CD14-positive monocyte (primary cell): ENCODE data around the gene BRD3OS. TPM values are rescaled to one million over a fixed set of nuclear protein-coding genes. Genes with fewer than 3 reads are reported as not detected.

Experiments
- DNase-seq, 3 donors: peaks; one replicate each; pipeline ENCODE4 v3.0.0-alpha.2; 2011 to 2022
- H2AFZ ChIP-seq: 2 replicates; pipeline ENCODE4 v1.6.0; 2012; ENCODE audit warnings: mild to moderate bottlenecking, low read depth, low read length, inconsistent platforms; ENCODE audit not compliant: insufficient read depth, poor library complexity, severe bottlenecking
- H3K27ac ChIP-seq, 2 donors: 1 replicate in 1 of 2; 2 replicates in 1 of 2; pipeline ENCODE4 v1.5.1; 2012 to 2013; ENCODE audit warnings: low read length in 2 of 2, control low read depth in 1 of 2, inconsistent platforms in 1 of 2, low read depth in 1 of 2, mild to moderate bottlenecking in 1 of 2
- H3K27me3 ChIP-seq, 2 donors: one replicate each; pipeline versions ENCODE4 v1.6.0 to v1.6.1; 2011 to 2013; ENCODE audit warnings: low read length in 2 of 2; ENCODE audit not compliant: control insufficient read depth in 2 of 2, insufficient read depth in 2 of 2
- H3K36me3 ChIP-seq, 2 donors: replicated peaks in 1 of 2; 1 replicate in 1 of 2; 2 replicates in 1 of 2; pipeline versions ENCODE4 v1.5.1 to v1.6.1; 2012 to 2013; ENCODE audit warnings: low read length in 2 of 2, control low read depth in 1 of 2, inconsistent platforms in 1 of 2, mild to moderate bottlenecking in 1 of 2; ENCODE audit not compliant: insufficient read depth in 2 of 2, control insufficient read depth in 1 of 2
- H3K4me1 ChIP-seq, 2 donors: 1 replicate in 1 of 2; 2 replicates in 1 of 2; pipeline versions ENCODE4 v1.5.1 to v1.6.1; 2012 to 2013; ENCODE audit warnings: low read length in 2 of 2, control low read depth in 1 of 2, inconsistent platforms in 1 of 2, mild to moderate bottlenecking in 1 of 2, moderate library complexity in 1 of 2; ENCODE audit not compliant: insufficient read depth in 2 of 2, control insufficient read depth in 1 of 2
- H3K4me2 ChIP-seq: replicated peaks from 2 replicates; pipeline ENCODE3; 2012; ENCODE audit warnings: low read length, moderate library complexity, mild to moderate bottlenecking; ENCODE audit not compliant: poor library complexity, severe bottlenecking; ENCODE audit errors: extremely low read depth
- H3K4me3 ChIP-seq, 3 experiments: fragments of 200-600 bp in 1 of 3; sonication (generic) in 1 of 3; replicated peaks in 1 of 3; 1 replicate in 2 of 3; 2 replicates in 1 of 3; pipeline ENCODE4 v1.5.1; 2011 to 2013; ENCODE audit warnings: low read length in 3 of 3, mild to moderate bottlenecking in 3 of 3, control low read depth in 2 of 3, low read depth in 2 of 3, inconsistent platforms in 1 of 3, moderate library complexity in 1 of 3
- H3K79me2 ChIP-seq: 2 replicates; pipeline ENCODE4 v1.6.0; 2012; ENCODE audit warnings: mild to moderate bottlenecking, control low read depth, inconsistent platforms, low read length, moderate library complexity; ENCODE audit not compliant: insufficient read depth
- H3K9ac ChIP-seq: 2 replicates; pipeline ENCODE4 v1.6.0; 2017; ENCODE audit warnings: low read length, mild to moderate bottlenecking; ENCODE audit not compliant: insufficient read depth, poor library complexity, severe bottlenecking
- H3K9me3 ChIP-seq, 2 donors: replicated peaks in 1 of 2; 1 replicate in 1 of 2; 2 replicates in 1 of 2; pipeline versions ENCODE4 v1.5.1 to v1.6.1; 2012 to 2013; ENCODE audit warnings: low read length in 2 of 2, control low read depth in 1 of 2; ENCODE audit not compliant: control insufficient read depth in 1 of 2, insufficient read depth in 1 of 2
- H4K20me1 ChIP-seq: 2 replicates; pipeline ENCODE4 v1.6.0; 2012; ENCODE audit warnings: mild to moderate bottlenecking, low read length, control low read depth, moderate library complexity; ENCODE audit not compliant: insufficient read depth
- H3K27ac Mint-ChIP-seq, 7 donors: one replicate each; pipeline ENCODE4 v1.8.0; 2020; ENCODE audit warnings: mild to moderate bottlenecking in 7 of 7, mixed read lengths in 7 of 7, moderate library complexity in 6 of 7, inconsistent platforms in 2 of 7
- H3K27me3 Mint-ChIP-seq, 3 donors: one replicate each; pipeline ENCODE4 v1.8.0; 2021 to 2022; ENCODE audit warnings: low read depth in 3 of 3, mild to moderate bottlenecking in 3 of 3, mixed read lengths in 3 of 3, moderate library complexity in 3 of 3, inconsistent platforms in 1 of 3
- H3K36me3 Mint-ChIP-seq, 2 donors: one replicate each; pipeline ENCODE4 v1.8.0; 2020; ENCODE audit warnings: mixed read lengths in 2 of 2, inconsistent platforms in 1 of 2, mild to moderate bottlenecking in 1 of 2
- H3K4me1 Mint-ChIP-seq: one replicate; pipeline ENCODE4 v1.8.0; 2020; ENCODE audit warnings: mild to moderate bottlenecking, mixed read lengths
- H3K4me3 Mint-ChIP-seq, 2 donors: one replicate each; pipeline ENCODE4 v1.8.0; 2020; ENCODE audit warnings: mild to moderate bottlenecking in 2 of 2, mixed read lengths in 2 of 2, moderate library complexity in 1 of 2
- H3K9me3 Mint-ChIP-seq, 7 donors: one replicate each; pipeline ENCODE4 v1.8.0; 2020 to 2022; ENCODE audit warnings: mixed read lengths in 7 of 7, mild to moderate bottlenecking in 6 of 7, moderate library complexity in 6 of 7, inconsistent platforms in 2 of 7
- CTCF ChIP-seq: fragments of 200-600 bp; IDR thresholded peaks from one replicate; pipeline ENCODE4 v1.8.0; 2022; ENCODE audit warnings: antibody characterized with exemption, mild to moderate bottlenecking
- WGBS: methylation state at CpG from one replicate; pipeline ENCODE4 v1.1.5; 2013; ENCODE audit warnings: missing lambda C conversion rate; ENCODE audit not compliant: insufficient coverage; 5-methylcytosine and 5-hydroxymethylcytosine counted together
- intact Hi-C, 2 donors: fragments of 100-400 bp; cut with micrococcal nuclease; formaldehyde crosslinking; loops; one replicate each; pipeline versions ENCODE4 v1.15.0 to v1.15.1; 2023
- polyA plus RNA-seq, 3 donors: library from polyadenylated mRNA; depleted of rRNA in 1 of 3; unstranded in 2 of 3; stranded (reverse) in 1 of 3; fragments of 300-500 nt in 2 of 3; fragments of >200 nt in 1 of 3; fragmentation: Illumina TruSeq in 2 of 3; gene quantifications; 1 replicate in 2 of 3; 2 replicates in 1 of 3; pipeline ENCODE4 v1.2.3, GENCODE V29; 2012 to 2021

Gene BRD3OS
- polyA plus RNA-seq, 3 donors: 2.9 to 6.8 (median 6.6) TPM

- no peaks in the 10 kb centered on the region for H3K9me3 Mint-ChIP-seq
- peaks cover 29 to 45% of the 10 kb centered on the region in 2 donors for H3K36me3 Mint-ChIP-seq
- H3K27ac Mint-ChIP-seq: no peak overlapping the region
- Histone ChIP-seq H3K9me3 (no peaks in the 10 kb centered on the region), H3K9ac (no peak overlapping the region), H3K36me3 (peaks cover 20 to 42% of the 10 kb centered on the region in 2 donors), H4K20me1 (peaks cover 98% of the 10 kb centered on the region), H3K27ac (no peak overlapping the region), H3K4me3 (no peak overlapping the region), H3K4me1 (peaks cover 53 to 60% of the 10 kb centered on the region in 2 donors), H3K79me2 (peaks cover 82% of the 10 kb centered on the region), H3K4me2 (no peak overlapping the region), H2AFZ (no peak overlapping the region), H3K27me3 (no peaks in the 10 kb centered on the region)
- no peak for DNase-seq
- WGBS: 89% methylated on average over 17 of the region's 23 CpGs
- no peak overlapping the region for H3K4me3 Mint-ChIP-seq
- peaks cover 60% of the 10 kb centered on the region for H3K4me1 Mint-ChIP-seq
- TF ChIP-seq CTCF: no peak
- intact Hi-C loops: loop anchor here in 1 of 2 donors (10.0 kb wide), 1 partner anchor 878 kb away; no protein-coding TSS in a partner anchor
- peaks cover 0 to 5% (median 1%) of the 10 kb centered on the region in 3 donors for H3K27me3 Mint-ChIP-seq
These were observed 31.4 kb downstream of the BRD3OS start for GRCh38 chr9:134056483-134057306.

GRCh38 chr9:134057307-134057657 lies 32.0 kb downstream of the BRD3OS start:
- no peak for TF ChIP-seq CTCF
- H3K36me3 ChIP-seq: peaks cover 16 to 36% of the 10 kb centered on the region in 2 donors
- H3K4me1 Mint-ChIP-seq: peaks cover 63% of the 10 kb centered on the region
- H3K4me3 Mint-ChIP-seq: no peak overlapping the region
- H3K4me2 ChIP-seq: no peak overlapping the region
- no peak overlapping the region for H2AFZ ChIP-seq
- 96% methylated on average over 11 of the region's 13 CpGs for WGBS
- H3K9me3 Mint-ChIP-seq: no peaks in the 10 kb centered on the region
- H3K4me3 ChIP-seq: no peak overlapping the region
- H3K4me1 ChIP-seq: peaks cover 59 to 66% of the 10 kb centered on the region in 2 donors
- no peak overlapping the region for H3K27ac Mint-ChIP-seq
- no peak overlapping the region for H3K9ac ChIP-seq
- no peak overlapping the region for H3K27ac ChIP-seq
- H3K27me3 ChIP-seq: no peaks in the 10 kb centered on the region
- H3K79me2 ChIP-seq: peaks cover 88% of the 10 kb centered on the region
- peaks cover 0 to 5% (median 1%) of the 10 kb centered on the region in 3 donors for H3K27me3 Mint-ChIP-seq
- intact Hi-C loops: loop anchor here in 1 of 2 donors (10.0 kb wide), 1 partner anchor 878 kb away; no protein-coding TSS in a partner anchor
- H3K36me3 Mint-ChIP-seq: peaks cover 24 to 40% of the 10 kb centered on the region in 2 donors
- peaks cover 100% of the 10 kb centered on the region for H4K20me1 ChIP-seq
- no peaks in the 10 kb centered on the region for H3K9me3 ChIP-seq
- no peak for DNase-seq
